Right lobe of liver (tissue), 6 donors: ENCODE measurements around the gene ADGRF3. TPM values are rescaled to one million over a fixed set of nuclear protein-coding genes. Genes with fewer than 3 reads are reported as not detected.
A peak's percentile ranks its signal among the peaks of the same experiment; 100 is the strongest.

Experiments used
- ATAC-seq, 4 donors: fragments of 200-7000 bp; cut with Tn5 transposase; one replicate each; pipeline ENCODE4 v1.9.1; 2020; ENCODE audit warnings: mild to moderate bottlenecking in 4 of 4, moderate library complexity in 4 of 4
- DNase-seq, 3 donors: peaks; one replicate each; pipeline ENCODE4 v3.0.0-alpha.2; 2020
- H3K27ac ChIP-seq, 3 donors: fragments of 200-600 bp; one replicate each; pipeline ENCODE4 v1.8.0; 2022
- H3K27me3 ChIP-seq, 2 donors: fragments of 200-600 bp; one replicate each; pipeline ENCODE4 v1.8.0; 2022
- H3K36me3 ChIP-seq, 4 donors: fragments of 200-600 bp; sonication (generic) in 1 of 4; one replicate each; pipeline versions ENCODE4 v1.5.1 to v1.8.0; 2017 to 2022; ENCODE audit warnings: control low read depth in 1 of 4
- H3K4me1 ChIP-seq, 4 donors: fragments of 200-600 bp; sonication (generic) in 1 of 4; one replicate each; pipeline versions ENCODE4 v1.5.1 to v1.8.0; 2017 to 2022; ENCODE audit warnings: control low read depth in 1 of 4
- H3K4me3 ChIP-seq, 3 donors: fragments of 200-600 bp; one replicate each; pipeline ENCODE4 v1.8.0; 2022
- H3K9me3 ChIP-seq, 4 donors: fragments of 200-600 bp; sonication (generic) in 1 of 4; one replicate each; pipeline versions ENCODE4 v1.5.1 to v1.8.0; 2017 to 2022; ENCODE audit warnings: control low read depth in 1 of 4
- CTCF ChIP-seq, 4 donors: fragments of 200-600 bp in 3 of 4; fragments of 450-650 bp in 1 of 4; IDR thresholded peaks; one replicate each; pipeline versions ENCODE4 v1.5.1 to v1.8.0; 2016 to 2022; ENCODE audit warnings: antibody characterized with exemption in 4 of 4, mild to moderate bottlenecking in 2 of 4
- POLR2A ChIP-seq: fragments of 450-650 bp; IDR thresholded peaks from one replicate; pipeline ENCODE4 v1.6.1; 2017; ENCODE audit warnings: antibody characterized with exemption, mild to moderate bottlenecking
- WGBS: methylation state at CpG from one replicate; pipeline ENCODE4 v1.1.6; 2018; ENCODE audit warnings: low coverage, low lambda C conversion rate; ENCODE audit not compliant: insufficient coverage; ENCODE audit errors: missing lambda C conversion rate; 5-methylcytosine and 5-hydroxymethylcytosine counted together
- intact Hi-C, 2 donors: fragments of 100-400 bp; cut with DNase I; formaldehyde crosslinking; loops; one replicate each; pipeline versions ENCODE4 v1.11.2 to v1.14.1; 2022
- total RNA-seq, 6 experiments: library from RNA; depleted of rRNA in 2 of 6; stranded (reverse); fragments of >200 nt in 2 of 6; fragmentation: NEBNext Ultra II Directional in 3 of 6; extraction: Animal tissue kit (Norgen Biotek cat#: 25700) in 3 of 6; gene quantifications; one replicate each; pipeline versions ENCODE4 v1.1.0 to v1.2.4, GENCODE V29; 2016 to 2023
- donor health status: DM: no; HTN: yes; CAD: no.
- donor health status: DM: no; HTN: no; CAD: no.
- donor health status: DM: no; HTN: no; CAD: no.
- donor health status: DM: no; HTN: yes; CAD: no.
- donor health status: DM: no; HTN: yes; CAD: no.

The ADGRF3 gene
- total RNA-seq, 6 experiments from 2014 or later, result 0.07 to 0.51 (median 0.15) TPM; not detected in 3

GRCh38 chr2:26316845-26317244 lies 29.7 kb downstream of the ADGRF3 start:
- intact Hi-C loops, result no loop called here
- Histone ChIP-seq H3K27ac (no peak overlapping the region), H3K4me1 (no peaks in the 10 kb centered on the region), H3K9me3 (no peaks in the 10 kb centered on the region), H3K4me3 (no peak overlapping the region), H3K27me3 (no peaks in the 10 kb centered on the region), H3K36me3 (no peaks in the 10 kb centered on the region)
- TF ChIP-seq POLR2A (no peak), CTCF (IDR thresholded peaks at IDR 0.05) (no peak)
- ATAC-seq (no peak), DNase-seq (no peak)
- 60% methylated on average over 1 of the region's 6 CpGs for WGBS

GRCh38 chr2:26316041-26316440 lies 30.5 kb downstream of the ADGRF3 start:
- Histone ChIP-seq H3K4me3 (no peak overlapping the region), H3K27me3 (no peaks in the 10 kb centered on the region), H3K36me3 (no peaks in the 10 kb centered on the region), H3K27ac (no peak overlapping the region), H3K9me3 (no peaks in the 10 kb centered on the region), H3K4me1 (no peaks in the 10 kb centered on the region)
- WGBS, result 46% methylated on average over 2 of the region's 2 CpGs
- intact Hi-C loops, result no loop called here
- TF ChIP-seq CTCF (IDR thresholded peaks at IDR 0.05) (peak in 2 of 4 donors; percentile 13 to 16), POLR2A (no peak)
- DNase-seq (no peak), ATAC-seq (peak in 1 of 4 donors; percentile 28)

- Histone ChIP-seq H3K27ac (no peak overlapping the region), H3K27me3 (no peaks in the 10 kb centered on the region), H3K4me1 (no peaks in the 10 kb centered on the region), H3K9me3 (no peaks in the 10 kb centered on the region), H3K4me3 (no peak overlapping the region), H3K36me3 (no peaks in the 10 kb centered on the region)
- 81% methylated on average over 3 of the region's 8 CpGs for WGBS
- no peak for DNase-seq
- TF ChIP-seq POLR2A (no peak), CTCF (IDR thresholded peaks at IDR 0.05) (no peak)
- intact Hi-C loops, result no loop called here
- ATAC-seq, result no peak
Observed at GRCh38 chr2:26314243-26314642, 32.3 kb downstream of the ADGRF3 start.

- no peaks in the 10 kb centered on the region for H3K27me3 ChIP-seq
- ATAC-seq, result no peak
- H3K4me1 ChIP-seq, result no peaks in the 10 kb centered on the region
- no peak overlapping the region for H3K4me3 ChIP-seq
- intact Hi-C loops, result no loop called here
- H3K36me3 ChIP-seq, result no peaks in the 10 kb centered on the region
- TF ChIP-seq CTCF (IDR thresholded peaks at IDR 0.05) (no peak), POLR2A (no peak)
- H3K9me3 ChIP-seq, result no peaks in the 10 kb centered on the region
- 0% methylated on average over 1 of the region's 12 CpGs for WGBS
- no peak overlapping the region for H3K27ac ChIP-seq
- DNase-seq, result no peak
Observed at GRCh38 chr2:26313446-26313845, 33.1 kb downstream of the ADGRF3 start.

GRCh38 chr2:26312471-26312870 lies 34.1 kb downstream of the ADGRF3 start:
- TF ChIP-seq CTCF (IDR thresholded peaks at IDR 0.05), result no peak
- no peak for TF ChIP-seq POLR2A
- no peak overlapping the region for H3K4me3 ChIP-seq
- intact Hi-C loops, result no loop called here
- WGBS, result 96% methylated on average over 4 of the region's 9 CpGs
- DNase-seq (no peak), ATAC-seq (no peak)
- no peaks in the 10 kb centered on the region for H3K9me3 ChIP-seq
- no peaks in the 10 kb centered on the region for H3K27me3 ChIP-seq
- H3K27ac ChIP-seq, result no peak overlapping the region
- H3K36me3 ChIP-seq, result no peaks in the 10 kb centered on the region
- H3K4me1 ChIP-seq, result no peaks in the 10 kb centered on the region
